PC-9 (cell line): ENCODE results near the gene LBHD2.

Source experiments
- EZH2 ChIP-seq: fragments of 200-600 bp; sonication (generic); IDR thresholded peaks from 2 replicates; pipeline ENCODE4 v1.8.0; 2017; ENCODE audit warnings: antibody characterized with exemption, low read depth
- TF ChIP-seq, protein P1 (sequence below): fragments of 200-600 bp; sonication (generic); conservative IDR thresholded peaks from 2 replicates; pipeline ENCODE4 v1.6.1; 2017; ENCODE audit warnings: mixed run types, antibody characterized with exemption, mild to moderate bottlenecking, moderate library complexity

DNA sequence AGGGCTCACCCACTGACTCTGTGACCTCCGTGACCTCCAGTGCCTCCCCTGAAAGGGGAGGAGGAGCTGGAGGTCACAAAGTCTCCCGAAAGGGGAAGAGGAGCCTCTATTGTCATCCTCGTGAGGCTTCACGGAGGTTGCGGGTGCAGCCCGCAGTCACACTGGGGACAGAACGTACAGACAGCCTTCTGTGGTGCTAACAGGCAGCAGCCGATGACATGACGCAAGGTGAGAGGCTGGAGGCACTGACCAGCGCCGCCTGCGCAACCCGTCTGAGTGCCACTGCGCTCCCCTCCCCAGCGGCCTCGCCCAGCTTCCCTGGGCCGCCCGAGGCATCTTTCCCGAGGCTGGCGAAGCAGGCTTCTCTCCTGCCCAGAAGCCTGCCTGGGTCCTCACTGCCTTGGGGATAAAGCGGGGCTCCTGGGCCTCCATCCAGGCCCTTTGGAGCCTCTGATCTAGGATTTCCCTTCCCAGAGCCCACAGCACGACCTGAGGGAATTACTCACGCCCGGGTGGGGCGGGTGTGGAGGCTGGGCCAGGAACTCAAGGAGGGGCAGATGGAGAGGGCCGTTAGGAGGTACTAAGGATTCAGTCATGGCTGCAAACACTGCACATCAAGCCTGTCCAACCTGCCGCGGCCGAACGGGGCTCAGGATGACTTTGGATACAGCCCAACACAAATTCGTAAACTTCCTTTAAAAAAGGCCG is 12.3 kb upstream of the LBHD2 start:
- TF ChIP-seq, protein P1, sequence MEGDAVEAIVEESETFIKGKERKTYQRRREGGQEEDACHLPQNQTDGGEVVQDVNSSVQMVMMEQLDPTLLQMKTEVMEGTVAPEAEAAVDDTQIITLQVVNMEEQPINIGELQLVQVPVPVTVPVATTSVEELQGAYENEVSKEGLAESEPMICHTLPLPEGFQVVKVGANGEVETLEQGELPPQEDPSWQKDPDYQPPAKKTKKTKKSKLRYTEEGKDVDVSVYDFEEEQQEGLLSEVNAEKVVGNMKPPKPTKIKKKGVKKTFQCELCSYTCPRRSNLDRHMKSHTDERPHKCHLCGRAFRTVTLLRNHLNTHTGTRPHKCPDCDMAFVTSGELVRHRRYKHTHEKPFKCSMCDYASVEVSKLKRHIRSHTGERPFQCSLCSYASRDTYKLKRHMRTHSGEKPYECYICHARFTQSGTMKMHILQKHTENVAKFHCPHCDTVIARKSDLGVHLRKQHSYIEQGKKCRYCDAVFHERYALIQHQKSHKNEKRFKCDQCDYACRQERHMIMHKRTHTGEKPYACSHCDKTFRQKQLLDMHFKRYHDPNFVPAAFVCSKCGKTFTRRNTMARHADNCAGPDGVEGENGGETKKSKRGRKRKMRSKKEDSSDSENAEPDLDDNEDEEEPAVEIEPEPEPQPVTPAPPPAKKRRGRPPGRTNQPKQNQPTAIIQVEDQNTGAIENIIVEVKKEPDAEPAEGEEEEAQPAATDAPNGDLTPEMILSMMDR = no peak
- TF ChIP-seq EZH2 = no peak
